Stimulated activated CD8-positive, alpha-beta memory T cell treated with anti-CD3 and anti-CD28 coated beads, Interleukin-15, amount 100 ng/mL, for 24 hours (primary cell): ENCODE results near the gene FMO4.
"Not testable (repeated sequence)": the region's sequence is repeated elsewhere in the genome, so short reads cannot be mapped to it uniquely, and the experiment has no call there.

ENCODE experiments used
- DNase-seq: peaks from one replicate; pipeline ENCODE4 v3.0.0-alpha.2; 2020; ENCODE audit warnings: low read depth

The FMO4 gene

GRCh38 chr1:171313835-171314320 lies at the start of gene FMO4:
Gene FMO4 (plus strand): TSS chr1:171314183. CDS start chr1:171319826, 5,643 bp downstream.
- DNase-seq: peak; percentile 15

GRCh38 chr1:171265686-171266085 lies 48.3 kb upstream of the FMO4 start:
- no peak for DNase-seq

GRCh38 chr1:171266930-171267329 lies 47.1 kb upstream of the FMO4 start:
- no peak for DNase-seq

- no peak for DNase-seq
These were observed 46.6 kb upstream of the FMO4 start for GRCh38 chr1:171267391-171267790.

GRCh38 chr1:171270806-171271205 lies 43.2 kb upstream of the FMO4 start:
- no peak for DNase-seq

- no peak for DNase-seq
These were observed 36.4 kb upstream of the FMO4 start for GRCh38 chr1:171277534-171277933.

GRCh38 chr1:171279234-171279633 lies 34.7 kb upstream of the FMO4 start:
- no peak for DNase-seq

GRCh38 chr1:171279678-171280077 lies 34.3 kb upstream of the FMO4 start:
- no peak for DNase-seq

GRCh38 chr1:171280599-171280998 lies 33.4 kb upstream of the FMO4 start:
- no peak for DNase-seq

GRCh38 chr1:171286032-171286705 lies 27.8 kb upstream of the FMO4 start:
- no peak for DNase-seq

- no peak for DNase-seq
These were observed 23.4 kb upstream of the FMO4 start for GRCh38 chr1:171290621-171291020.

GRCh38 chr1:171292799-171293198 lies 21.2 kb upstream of the FMO4 start:
- no peak for DNase-seq

- not testable (repeated sequence) for DNase-seq
These were observed 18.6 kb upstream of the FMO4 start for GRCh38 chr1:171295383-171295782.

GRCh38 chr1:171295821-171296220 lies 18.2 kb upstream of the FMO4 start:
- DNase-seq: no peak

- no peak for DNase-seq
These were observed 17.1 kb upstream of the FMO4 start for GRCh38 chr1:171296897-171297296.

GRCh38 chr1:171298696-171299095 lies 15.3 kb upstream of the FMO4 start:
- DNase-seq: no peak

- no peak for DNase-seq
These were observed 14.6 kb upstream of the FMO4 start for GRCh38 chr1:171299342-171299741.

- DNase-seq: no peak
These were observed 13.6 kb upstream of the FMO4 start for GRCh38 chr1:171300401-171300800.

GRCh38 chr1:171310661-171311087 lies 3.3 kb upstream of the FMO4 start:
- DNase-seq: no peak

GRCh38 chr1:171311771-171312558 lies 2.0 kb upstream of the FMO4 start:
- no peak for DNase-seq

- DNase-seq: no peak
These were observed 606 bp upstream of the FMO4 start for GRCh38 chr1:171313319-171313834.

GRCh38 chr1:171329251-171329650 lies 15.3 kb downstream of the FMO4 start:
- no peak for DNase-seq

- no peak for DNase-seq
These were observed 20.1 kb downstream of the FMO4 start for GRCh38 chr1:171334024-171334640.
